ENCODE data around the gene EIPR1.

EIPR1 gene

GRCh38 chr2:3257826-3258225, 119.8 kb downstream of the EIPR1 start:
- DNase-seq (ENCODE audit: low read depth) = no peak
- H3K4me3 ChIP-seq (ENCODE audit: low read length) = no peak overlapping the region
- no peak for TF ChIP-seq CTCF (IDR thresholded peaks at IDR 0.05; ENCODE audit: insufficient read depth, low read depth, low read length, missing control alignments)

- DNase-seq (ENCODE audit: low read depth) = peak; percentile 24
- no peak for TF ChIP-seq CTCF (IDR thresholded peaks at IDR 0.05; ENCODE audit: insufficient read depth, low read depth, low read length, missing control alignments)
- H3K4me3 ChIP-seq (ENCODE audit: low read length) = no peak overlapping the region
Observed at GRCh38 chr2:3257166-3257565, 120.5 kb downstream of the EIPR1 start.

GRCh38 chr2:3256605-3257004, 121.0 kb downstream of the EIPR1 start:
- TF ChIP-seq CTCF (IDR thresholded peaks at IDR 0.05; ENCODE audit: insufficient read depth, low read depth, low read length, missing control alignments) = no peak
- DNase-seq (ENCODE audit: low read depth) = no peak

GRCh38 chr2:3256157-3256556, 121.5 kb downstream of the EIPR1 start:
- no peak for DNase-seq (ENCODE audit: low read depth)
- no peak for TF ChIP-seq CTCF (IDR thresholded peaks at IDR 0.05; ENCODE audit: insufficient read depth, low read depth, low read length, missing control alignments)
- H3K4me3 ChIP-seq (ENCODE audit: low read length) = no peak overlapping the region

More at GRCh38 chr2:3256605-3257004, 121.0 kb downstream of the EIPR1 start:
- H3K4me3 ChIP-seq (ENCODE audit: low read length) = no peak overlapping the region

GRCh38 chr2:3254442-3254941, 123.1 kb downstream of the EIPR1 start:
- no peak for TF ChIP-seq CTCF (IDR thresholded peaks at IDR 0.05; ENCODE audit: insufficient read depth, low read depth, low read length, missing control alignments)
- H3K4me3 ChIP-seq (ENCODE audit: low read length) = no peak overlapping the region
- no peak for DNase-seq (ENCODE audit: low read depth)

- no peak overlapping the region for H3K4me3 ChIP-seq (ENCODE audit: low read length)
- TF ChIP-seq CTCF (IDR thresholded peaks at IDR 0.05; ENCODE audit: insufficient read depth, low read depth, low read length, missing control alignments) = no peak
- no peak for DNase-seq (ENCODE audit: low read depth)
Observed at GRCh38 chr2:3253913-3254441, 123.6 kb downstream of the EIPR1 start.

- no peak for TF ChIP-seq CTCF (IDR thresholded peaks at IDR 0.05; ENCODE audit: insufficient read depth, low read depth, low read length, missing control alignments)
- no peak overlapping the region for H3K4me3 ChIP-seq (ENCODE audit: low read length)
- DNase-seq (ENCODE audit: low read depth) = no peak
Observed at GRCh38 chr2:3251946-3252345, 125.7 kb downstream of the EIPR1 start.

All from epithelial cell of esophagus (primary cell).